HUES48 (cell line): Measurements from ENCODE around the gene RUNX2.

ENCODE experiments used
- H3K27ac ChIP-seq: one replicate; pipeline ENCODE4 v1.7.0; 2013; ENCODE audit warnings: low read depth, low read length, inconsistent platforms
- H3K27me3 ChIP-seq: 2 replicates; pipeline ENCODE4 v1.6.1; 2013; ENCODE audit warnings: mild to moderate bottlenecking, low read length; ENCODE audit not compliant: control insufficient read depth, insufficient read depth
- H3K36me3 ChIP-seq: 2 replicates; pipeline ENCODE4 v1.6.1; 2013; ENCODE audit warnings: low read length; ENCODE audit not compliant: control insufficient read depth, insufficient read depth
- H3K4me1 ChIP-seq: 2 replicates; pipeline ENCODE4 v1.6.1; 2013; ENCODE audit warnings: mild to moderate bottlenecking, low read length; ENCODE audit not compliant: control insufficient read depth, insufficient read depth
- H3K4me3 ChIP-seq: 2 replicates; pipeline ENCODE4 v1.5.1; 2013; ENCODE audit warnings: mild to moderate bottlenecking, low read depth, low read length
- H3K9ac ChIP-seq: 2 replicates; pipeline ENCODE4 v1.6.1; 2013; ENCODE audit warnings: mild to moderate bottlenecking, low read depth, low read length, moderate library complexity
- H3K9me3 ChIP-seq: 2 replicates; pipeline ENCODE4 v1.6.1; 2013; ENCODE audit warnings: low read length; ENCODE audit not compliant: control insufficient read depth, insufficient read depth

RUNX2 gene

DNA sequence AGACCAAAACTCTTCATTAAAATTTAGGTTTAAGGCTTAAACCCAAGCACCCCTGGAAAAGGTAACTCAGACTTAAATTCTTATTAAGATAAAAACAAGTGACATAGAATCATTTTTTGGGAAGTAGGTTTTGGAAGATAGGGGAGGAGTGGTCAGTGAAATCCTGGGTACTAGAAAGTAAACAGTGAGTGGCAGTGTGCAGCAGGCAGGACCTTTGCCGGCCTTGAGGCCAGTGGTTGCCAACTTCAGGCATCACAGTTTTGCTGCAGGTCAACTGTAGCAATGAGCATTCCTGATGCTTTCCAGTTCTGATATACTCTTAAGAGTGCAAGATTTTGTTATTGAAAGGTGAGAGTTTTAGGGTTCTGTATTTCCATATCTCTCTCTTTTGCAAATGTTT, 118.9 kb downstream of the RUNX2 start:
- no peak overlapping the region for H3K4me3 ChIP-seq
- no peaks in the 10 kb centered on the region for H3K9me3 ChIP-seq
- H3K27ac ChIP-seq: no peak overlapping the region
- peaks cover 29% of the 10 kb centered on the region for H3K4me1 ChIP-seq
- no peaks in the 10 kb centered on the region for H3K36me3 ChIP-seq
- no peak overlapping the region for H3K9ac ChIP-seq
- no peaks in the 10 kb centered on the region for H3K27me3 ChIP-seq

DNA sequence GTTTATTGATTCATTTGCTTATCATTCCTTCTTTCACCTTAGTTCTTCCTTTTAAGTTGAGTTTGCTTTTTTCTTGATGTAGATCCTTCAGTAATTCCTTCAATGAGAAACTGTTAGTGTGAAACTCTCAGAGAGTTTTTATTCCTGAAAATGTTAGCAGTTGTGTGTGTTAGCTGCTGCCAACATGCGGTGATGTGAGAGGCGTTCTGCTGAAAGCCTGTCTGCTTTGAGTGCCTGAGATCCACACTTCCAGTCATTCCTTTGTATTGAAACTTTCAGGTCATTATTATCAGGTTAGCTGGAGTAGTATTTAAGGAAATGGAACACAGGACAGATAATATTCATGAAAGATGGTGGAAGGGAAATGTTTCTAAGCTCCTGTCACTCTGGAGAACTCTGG, 119.6 kb downstream of the RUNX2 start:
- H3K9ac ChIP-seq: no peak overlapping the region
- H3K4me1 ChIP-seq: peaks cover 29% of the 10 kb centered on the region
- H3K27me3 ChIP-seq: no peaks in the 10 kb centered on the region

GRCh38 chr6:45448417-45449389, 120.6 kb downstream of the RUNX2 start:
- no peak overlapping the region for H3K27ac ChIP-seq
- H3K9ac ChIP-seq: no peak overlapping the region
- H3K36me3 ChIP-seq: no peaks in the 10 kb centered on the region
- no peaks in the 10 kb centered on the region for H3K9me3 ChIP-seq
- no peaks in the 10 kb centered on the region for H3K27me3 ChIP-seq
- peaks cover 29% of the 10 kb centered on the region for H3K4me1 ChIP-seq
- no peak overlapping the region for H3K4me3 ChIP-seq

More for the DNA sequence above, 119.6 kb downstream of the RUNX2 start:
- no peak overlapping the region for H3K4me3 ChIP-seq
- no peaks in the 10 kb centered on the region for H3K36me3 ChIP-seq
- H3K27ac ChIP-seq: no peak overlapping the region
- H3K9me3 ChIP-seq: no peaks in the 10 kb centered on the region

DNA sequence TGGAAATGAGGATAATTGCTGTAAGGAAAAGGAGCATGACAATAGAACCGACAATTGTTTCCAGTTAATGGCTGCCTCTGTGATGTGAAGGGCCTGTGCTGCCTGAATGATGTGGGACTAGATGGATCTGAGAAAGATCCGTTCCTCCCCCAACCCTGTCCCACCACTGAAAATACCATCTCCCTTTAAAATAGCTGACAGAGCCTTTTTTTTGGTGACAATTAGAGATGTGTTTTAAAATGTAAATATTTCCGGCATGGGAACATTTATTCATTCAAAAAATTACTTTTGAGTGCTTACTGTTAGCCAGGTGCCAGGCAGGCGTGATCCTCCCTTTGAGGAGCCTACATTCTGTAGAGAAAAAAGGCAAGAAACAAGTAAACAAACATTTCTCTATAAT, 122.0 kb downstream of the RUNX2 start:
- Histone ChIP-seq H3K27ac (no peak overlapping the region), H3K4me1 (peaks cover 33% of the 10 kb centered on the region), H3K9me3 (no peaks in the 10 kb centered on the region), H3K4me3 (no peak overlapping the region), H3K27me3 (no peaks in the 10 kb centered on the region), H3K36me3 (no peaks in the 10 kb centered on the region), H3K9ac (no peak overlapping the region)

DNA sequence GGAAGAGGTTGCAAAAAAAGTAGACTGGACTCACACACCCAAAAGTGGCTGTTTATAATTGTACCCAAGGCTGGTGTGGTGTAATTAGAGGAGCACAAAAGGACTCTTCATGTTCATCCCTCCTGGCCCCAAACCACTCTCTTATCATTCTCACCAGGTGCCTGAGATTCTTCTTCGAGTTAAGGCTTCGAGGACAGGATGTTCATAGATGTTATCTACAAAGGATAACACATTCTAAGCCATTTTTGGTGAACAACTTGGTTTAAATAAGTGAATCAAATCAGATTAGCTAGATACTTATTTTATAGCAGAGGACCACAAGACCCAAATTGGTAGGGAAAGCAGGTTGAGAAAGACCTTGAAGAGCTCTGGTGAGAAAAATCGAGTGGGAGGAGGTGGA, 122.7 kb downstream of the RUNX2 start:
- Histone ChIP-seq H3K36me3 (no peaks in the 10 kb centered on the region), H3K27ac (no peak overlapping the region), H3K9me3 (no peaks in the 10 kb centered on the region), H3K4me1 (peaks cover 26% of the 10 kb centered on the region), H3K27me3 (no peaks in the 10 kb centered on the region), H3K9ac (no peak overlapping the region), H3K4me3 (no peak overlapping the region)

- Histone ChIP-seq H3K4me1 (0 out of 2 replicates have a peak, but pooled peaks cover 4% of the 10 kb centered on the region), H3K9me3 (no peaks in the 10 kb centered on the region), H3K9ac (no peak overlapping the region), H3K27me3 (no peaks in the 10 kb centered on the region), H3K36me3 (no peaks in the 10 kb centered on the region), H3K27ac (no peak overlapping the region), H3K4me3 (no peak overlapping the region)
These were observed 126.1 kb downstream of the RUNX2 start for GRCh38 chr6:45454008-45454911.

DNA sequence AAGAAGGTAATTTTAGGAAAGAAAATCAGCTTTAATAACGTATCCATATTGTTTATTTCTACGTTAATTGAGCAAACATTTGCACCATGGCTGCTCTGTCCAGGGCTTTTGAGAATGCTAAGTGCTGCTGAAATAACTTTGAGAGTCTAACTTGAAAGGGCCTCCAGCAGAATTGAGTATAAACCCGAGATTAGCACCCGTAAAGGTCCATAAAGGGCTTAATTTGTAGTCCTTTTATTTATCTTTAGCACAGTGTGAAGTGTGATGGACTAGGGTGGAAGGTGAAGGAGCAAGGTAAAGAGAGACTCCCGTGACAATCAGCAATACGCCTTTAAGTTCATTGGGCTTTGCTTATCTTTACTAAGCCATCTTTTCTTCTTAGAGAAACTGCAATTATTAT, 127.3 kb downstream of the RUNX2 start:
- Histone ChIP-seq H3K9me3 (no peaks in the 10 kb centered on the region), H3K27ac (no peak overlapping the region), H3K27me3 (no peaks in the 10 kb centered on the region), H3K4me1 (0 out of 2 replicates have a peak, but pooled peaks cover 4% of the 10 kb centered on the region), H3K36me3 (no peaks in the 10 kb centered on the region), H3K4me3 (no peak overlapping the region), H3K9ac (no peak overlapping the region)

DNA sequence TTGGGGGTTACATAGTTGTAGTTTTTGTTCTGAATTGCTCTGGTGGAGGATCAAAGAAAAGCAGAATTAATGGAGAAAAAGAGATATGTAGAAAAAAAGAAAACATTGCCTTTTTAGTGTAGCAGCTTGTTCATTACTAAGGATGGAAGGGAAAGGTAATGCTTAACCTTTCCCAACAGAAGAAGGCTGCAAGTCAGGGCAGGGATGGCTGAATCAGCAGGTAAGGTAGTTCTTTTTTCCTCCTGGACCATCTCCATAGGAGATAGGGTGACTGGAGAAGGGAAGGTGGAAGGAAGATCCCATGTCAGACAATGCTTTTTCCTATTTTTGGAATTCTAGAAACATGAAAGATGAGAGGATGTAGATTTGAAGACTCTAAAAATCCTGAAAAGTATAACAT, 129.0 kb downstream of the RUNX2 start:
- Histone ChIP-seq H3K4me1 (0 out of 2 replicates have a peak, but pooled peaks cover 4% of the 10 kb centered on the region), H3K9ac (no peak overlapping the region), H3K36me3 (no peaks in the 10 kb centered on the region)

DNA sequence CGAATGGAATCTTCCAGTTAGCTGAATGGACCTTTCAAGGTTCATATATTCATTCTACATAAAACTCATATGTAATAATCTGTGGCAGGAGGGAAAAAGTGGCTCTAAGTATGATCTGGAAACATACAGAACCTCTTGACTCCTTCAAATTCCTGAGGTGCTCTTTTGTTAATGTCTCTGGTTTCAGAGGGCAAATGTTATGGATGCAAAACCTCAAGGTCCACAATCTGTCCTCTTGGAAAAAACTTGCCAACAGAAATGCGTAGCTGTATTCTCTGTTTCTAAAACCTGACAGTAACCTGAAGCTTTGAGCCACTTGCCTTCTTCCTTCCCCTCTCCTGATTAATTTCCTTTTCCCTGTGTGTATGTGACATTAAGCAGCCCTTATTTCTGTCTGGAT, 130.5 kb downstream of the RUNX2 start:
- no peaks in the 10 kb centered on the region for H3K27me3 ChIP-seq
- no peak overlapping the region for H3K9ac ChIP-seq
- no peaks in the 10 kb centered on the region for H3K36me3 ChIP-seq
- H3K4me3 ChIP-seq: no peak overlapping the region
- no peaks in the 10 kb centered on the region for H3K9me3 ChIP-seq
- H3K27ac ChIP-seq: no peak overlapping the region
- 0 out of 2 replicates have a peak, but pooled peaks cover 4% of the 10 kb centered on the region for H3K4me1 ChIP-seq

More for the DNA sequence above, 129.0 kb downstream of the RUNX2 start:
- Histone ChIP-seq H3K9me3 (no peaks in the 10 kb centered on the region), H3K27ac (no peak overlapping the region), H3K4me3 (no peak overlapping the region), H3K27me3 (no peaks in the 10 kb centered on the region)

DNA sequence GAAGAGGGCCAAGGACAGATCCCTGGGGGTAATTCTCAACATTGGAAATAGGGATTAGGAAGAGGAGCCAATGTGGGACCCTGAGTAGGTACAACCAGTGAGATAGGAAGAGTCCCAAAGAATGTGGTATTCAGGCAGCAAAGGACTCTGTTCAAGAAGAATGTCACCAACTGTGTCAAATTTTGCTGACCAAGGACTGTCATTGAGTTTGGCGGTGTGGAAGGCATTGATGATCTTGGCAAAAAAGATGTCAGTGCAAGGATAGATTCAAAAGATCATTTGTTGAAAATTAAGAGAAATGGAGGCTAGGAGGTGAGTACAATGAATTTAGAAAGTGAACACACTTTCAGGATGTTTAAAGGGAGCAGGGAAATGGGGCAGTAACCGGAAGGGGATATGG, 132.0 kb downstream of the RUNX2 start:
- Histone ChIP-seq H3K9me3 (no peaks in the 10 kb centered on the region), H3K27ac (no peak overlapping the region), H3K27me3 (no peaks in the 10 kb centered on the region), H3K4me3 (no peak overlapping the region), H3K9ac (no peak overlapping the region), H3K36me3 (no peaks in the 10 kb centered on the region), H3K4me1 (no peaks in the 10 kb centered on the region)
